ENCODE data around the gene NDUFV1.

DNA sequence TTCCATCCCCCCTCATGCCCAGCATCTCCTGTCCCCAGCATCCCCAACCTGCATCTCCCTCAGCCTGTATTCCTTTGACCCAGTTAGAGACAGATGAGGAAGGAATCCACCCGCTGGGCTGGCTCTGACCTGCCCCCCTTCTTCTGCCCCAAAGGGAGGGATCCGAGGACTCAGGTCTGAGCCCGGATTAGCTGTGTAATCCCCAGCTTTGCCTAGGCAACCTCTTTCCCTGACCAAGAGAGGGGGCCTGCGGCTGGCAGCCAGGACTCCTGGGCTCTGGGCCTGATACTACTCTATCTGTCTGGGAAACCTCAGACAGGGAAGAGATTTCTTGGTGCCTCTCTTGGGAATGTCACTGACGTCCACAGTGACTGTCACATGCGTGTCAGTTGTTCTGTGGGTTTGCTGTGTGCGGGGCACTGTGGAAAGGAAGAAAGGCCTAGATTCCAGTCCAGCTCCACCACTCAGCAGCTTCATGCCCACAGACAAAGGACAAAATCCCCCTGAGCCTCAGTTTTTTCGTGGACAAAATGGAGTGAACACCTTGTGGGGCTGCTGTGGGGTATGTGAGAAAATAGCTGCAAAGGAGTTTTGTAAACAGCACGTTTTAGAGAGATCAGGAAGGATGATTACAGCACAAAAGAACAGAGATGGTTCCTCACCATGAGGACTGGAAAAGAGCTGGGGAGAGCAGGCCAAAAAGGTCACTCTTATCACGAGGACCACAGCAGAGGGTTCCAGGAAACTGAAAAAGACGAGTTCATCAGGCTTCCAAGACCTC is 1.3 kb upstream of the NDUFV1 start:
- TF ChIP-seq EZH2phosphoT487 (IDR thresholded peaks at IDR 0.05; ENCODE audit: insufficient read depth, low read depth) (no peak), EZH2 (IDR thresholded peaks at IDR 0.05; ENCODE audit: insufficient read depth, poor library complexity, severe bottlenecking) (no peak)

All from GM23248 (cell line).